Adipose tissue (tissue), 3 donors: ENCODE data around the gene ERC1. TPM values are rescaled to one million over a fixed set of nuclear protein-coding genes. Genes with fewer than 3 reads are reported as not detected.
"Not testable (repeated sequence)": the region's sequence is repeated elsewhere in the genome, so short reads cannot be mapped to it uniquely, and the experiment has no call there.

Source experiments
- H3K27ac ChIP-seq: one replicate; pipeline ENCODE4 v1.5.1; 2013; ENCODE audit warnings: low read depth, low read length
- WGBS, 3 donors: extraction: QIAGEN DNeasy Blood & Tissue Kit; methylation state at CpG; one replicate each; pipeline ENCODE4 v1.1.7; 2013; 5-methylcytosine and 5-hydroxymethylcytosine counted together
- polyA plus RNA-seq, 3 donors: library from polyadenylated mRNA; stranded (reverse); fragments of 200-250 nt; gene quantifications; one replicate each; pipeline ENCODE4 v1.2.3, GENCODE V29; 2013
- donor health status: healthy with polysubstance abuse.
- donor health status: Bipolar disorder and iron deficiency.
- donor health status: healthy.

The ERC1 gene
- polyA plus RNA-seq, 3 donors: 4.0 to 16.4 (median 12.8) TPM

DNA sequence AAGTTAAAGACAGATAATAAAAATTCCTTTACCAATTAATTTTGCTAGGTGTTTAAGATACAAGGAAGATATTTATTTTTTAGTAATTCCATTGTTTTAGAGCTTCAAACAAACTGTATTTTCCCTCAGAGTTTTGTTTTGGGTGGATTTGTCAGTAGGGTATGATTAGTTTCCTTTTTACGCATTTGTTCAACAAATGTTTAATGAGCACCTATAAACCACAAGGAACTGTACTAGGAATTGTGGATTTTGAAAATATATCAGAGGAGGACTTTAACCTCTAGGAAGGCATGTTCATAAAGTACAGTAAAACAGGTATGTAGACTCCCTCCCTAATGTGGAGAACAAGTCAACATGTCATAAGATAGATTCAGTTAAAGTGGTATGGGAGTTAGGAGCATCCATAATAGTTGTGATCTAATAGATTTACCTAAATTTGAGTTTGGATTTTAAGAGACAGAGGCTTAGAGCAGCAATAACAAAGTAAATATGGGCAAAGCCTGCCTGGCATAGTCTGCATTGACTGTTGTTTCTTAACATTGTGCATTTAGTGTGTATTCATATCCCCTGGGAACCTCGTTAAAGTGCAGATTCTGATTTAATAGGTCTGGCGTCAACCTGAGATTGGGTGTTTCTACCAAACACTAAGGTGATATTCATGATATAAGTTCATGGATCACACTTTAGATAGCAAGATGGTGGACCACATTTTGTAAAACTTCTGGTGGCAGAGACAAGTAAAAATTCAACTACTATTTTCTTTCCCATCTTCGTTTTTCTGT lies 232.0 kb downstream of the ERC1 start:
- 91 to 92% (median 92%) methylated on average over 4 of the region's 4 CpGs for WGBS, 3 donors
- no peak overlapping the region for H3K27ac ChIP-seq

DNA sequence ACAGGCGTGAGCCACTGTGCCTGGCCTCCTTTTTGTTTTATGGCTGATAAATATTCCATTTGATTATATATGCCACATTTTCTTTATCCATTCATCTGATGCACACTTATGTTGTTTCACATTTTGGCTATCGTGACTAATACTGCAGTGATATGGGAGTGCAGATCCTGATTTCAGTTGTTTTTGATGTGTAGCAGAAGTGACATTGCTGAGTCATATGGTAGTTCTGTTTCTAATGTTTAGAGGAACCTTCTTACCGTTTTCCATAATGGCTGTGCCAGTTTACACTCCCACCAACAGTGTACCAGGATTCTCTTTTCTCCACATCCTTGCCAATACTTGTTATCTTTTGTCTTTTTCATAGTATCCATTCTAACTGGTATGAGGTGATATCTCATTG lies 235.9 kb downstream of the ERC1 start:
- no peak overlapping the region for H3K27ac ChIP-seq
- WGBS, 3 donors: 79 to 95% (median 80%) methylated on average over 3 of the region's 3 CpGs

GRCh38 chr12:1234073-1234472 lies 243.1 kb downstream of the ERC1 start:
- H3K27ac ChIP-seq: no peak overlapping the region
- 46 to 83% (median 79%) methylated on average over 2 of the region's 2 CpGs for WGBS, 3 donors

DNA sequence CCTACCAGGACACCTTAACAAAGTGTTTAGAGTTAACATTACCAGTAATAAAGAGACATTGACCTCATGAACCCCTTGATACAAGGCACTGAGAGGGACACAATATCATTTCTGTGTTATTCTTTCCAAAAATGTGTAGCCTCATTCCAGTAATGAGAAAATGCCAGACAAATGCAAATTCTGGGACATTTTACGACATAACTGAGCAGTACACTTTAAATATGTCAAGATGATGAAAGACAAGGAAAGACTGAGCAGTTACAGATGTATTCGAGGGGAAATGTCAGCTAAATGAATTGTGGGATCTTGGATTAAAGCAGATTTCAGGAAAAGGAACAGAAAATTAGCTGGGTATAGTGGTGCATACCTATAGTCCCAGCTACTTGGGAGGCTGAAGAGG lies 255.6 kb downstream of the ERC1 start:
- 66 to 78% (median 72%) methylated on average over 2 of the region's 2 CpGs for WGBS, 3 donors
- no peak overlapping the region for H3K27ac ChIP-seq

DNA sequence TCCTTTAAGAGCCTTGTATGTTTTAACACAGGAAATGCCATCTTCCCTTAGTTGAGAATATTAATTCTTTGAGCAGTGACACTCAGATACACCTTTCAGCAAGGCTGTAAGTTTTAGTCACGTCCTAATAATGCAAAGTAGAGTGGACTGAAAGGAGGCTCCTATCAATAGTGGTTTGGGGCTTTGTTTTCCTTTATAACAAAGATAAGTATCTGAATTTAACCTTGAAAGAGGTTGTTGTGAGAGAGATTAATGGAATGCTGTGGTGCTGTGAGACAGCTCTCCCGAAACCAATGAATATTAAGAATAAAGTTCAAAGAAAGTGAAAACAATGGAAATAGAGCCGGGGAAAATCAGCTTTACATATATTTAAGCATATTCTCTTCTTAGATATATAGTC lies 259.6 kb downstream of the ERC1 start:
- 46 to 88% (median 87%) methylated on average over 3 of the region's 3 CpGs for WGBS, 3 donors
- H3K27ac ChIP-seq: no peak overlapping the region

GRCh38 chr12:1252758-1253157 lies 261.7 kb downstream of the ERC1 start:
- H3K27ac ChIP-seq: no peak overlapping the region
- WGBS, 3 donors: 64 to 72% (median 66%) methylated on average over 2 of the region's 2 CpGs

GRCh38 chr12:1255125-1255524 lies 264.1 kb downstream of the ERC1 start:
- WGBS, 3 donors: 98 to 99% (median 98%) methylated on average over 6 of the region's 6 CpGs
- not testable (repeated sequence) for H3K27ac ChIP-seq

GRCh38 chr12:1255854-1256253 lies 264.8 kb downstream of the ERC1 start:
- WGBS, 3 donors: 97 to 99% (median 97%) methylated on average over 4 of the region's 4 CpGs
- H3K27ac ChIP-seq: not testable (repeated sequence)

GRCh38 chr12:1256285-1256684 lies 265.3 kb downstream of the ERC1 start:
- WGBS, 3 donors: 94 to 100% (median 96%) methylated on average over 2 of the region's 2 CpGs
- H3K27ac ChIP-seq: no peak overlapping the region

DNA sequence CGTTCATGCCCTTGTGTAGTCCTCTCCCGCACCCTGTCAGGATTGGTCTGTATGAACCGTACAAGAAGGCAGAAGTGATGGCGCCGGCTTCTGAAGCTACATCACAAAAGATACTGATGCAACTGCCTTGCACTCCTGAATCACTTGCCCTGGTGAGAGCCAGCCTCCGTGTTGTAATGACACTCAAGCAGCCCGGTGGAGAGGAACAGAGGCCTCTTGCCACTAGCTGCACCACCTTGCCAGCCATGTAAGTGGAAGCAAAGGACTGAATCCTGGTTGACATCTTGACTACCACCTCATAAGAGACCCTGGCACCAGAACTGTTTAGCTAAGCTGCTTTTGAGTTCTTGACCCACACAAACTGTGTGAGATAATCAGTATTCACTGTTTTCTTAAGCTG lies 266.0 kb downstream of the ERC1 start:
- 87 to 97% (median 95%) methylated on average over 7 of the region's 7 CpGs for WGBS, 3 donors

DNA sequence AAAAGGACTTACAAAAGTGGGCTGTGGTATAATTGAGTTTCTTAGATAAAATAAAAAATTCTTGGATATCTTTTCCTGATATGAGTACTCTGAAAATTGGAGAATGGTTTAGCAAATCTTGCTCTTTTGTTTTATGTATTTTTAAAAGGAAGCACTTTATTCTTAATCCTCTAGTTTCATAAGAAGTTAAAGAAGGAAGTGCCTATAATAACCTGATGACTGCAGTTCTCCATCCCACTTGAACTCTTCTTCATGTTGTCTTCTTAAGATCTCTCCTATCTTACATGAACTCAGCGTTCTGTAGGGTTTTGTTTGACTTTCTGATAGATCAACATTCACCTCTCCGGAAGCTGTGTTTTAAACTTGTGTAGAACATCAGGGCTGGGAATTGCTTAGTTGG lies 271.0 kb downstream of the ERC1 start:
- no peak overlapping the region for H3K27ac ChIP-seq
- 62 to 88% (median 65%) methylated on average over 2 of the region's 2 CpGs for WGBS, 3 donors

More for the DNA sequence above, 266.0 kb downstream of the ERC1 start:
- H3K27ac ChIP-seq: no peak overlapping the region

DNA sequence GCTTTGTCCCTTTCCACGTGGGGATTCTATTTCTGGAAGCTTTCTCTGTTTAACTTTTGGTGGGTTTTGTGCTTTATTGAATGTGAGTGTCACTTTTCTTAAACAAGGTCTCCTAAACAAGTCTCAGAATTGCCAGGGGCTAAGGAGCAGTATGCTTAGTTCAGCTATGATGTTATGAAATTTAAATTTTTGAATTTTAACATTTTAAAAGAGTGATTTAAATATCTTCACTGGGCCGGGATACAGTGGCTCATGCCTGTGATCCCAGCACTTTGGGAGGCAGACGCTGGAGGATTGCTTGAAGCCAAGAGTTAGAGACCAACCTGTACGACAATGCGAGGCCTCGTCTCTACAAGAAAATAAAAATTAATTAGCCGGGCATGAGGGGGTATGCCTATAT lies 276.2 kb downstream of the ERC1 start:
- no peak overlapping the region for H3K27ac ChIP-seq
- WGBS, 3 donors: 93 to 95% (median 94%) methylated on average over 7 of the region's 7 CpGs

- 92 to 93% (median 93%) methylated on average over 3 of the region's 3 CpGs for WGBS, 3 donors
- no peak overlapping the region for H3K27ac ChIP-seq
Observed at GRCh38 chr12:1272142-1272541, 281.1 kb downstream of the ERC1 start.

- WGBS, 3 donors: 93 to 96% (median 94%) methylated on average over 5 of the region's 5 CpGs
- no peak overlapping the region for H3K27ac ChIP-seq
Observed at GRCh38 chr12:1273051-1273450, 282.0 kb downstream of the ERC1 start.

GRCh38 chr12:1277905-1278304 lies 286.9 kb downstream of the ERC1 start:
- H3K27ac ChIP-seq: no peak overlapping the region
- 51 to 83% (median 58%) methylated on average over 4 of the region's 4 CpGs for WGBS, 3 donors

GRCh38 chr12:1279050-1279449 lies 288.0 kb downstream of the ERC1 start:
- WGBS, 3 donors: 29 to 50% (median 30%) methylated on average over 3 of the region's 3 CpGs
- H3K27ac ChIP-seq: no peak overlapping the region

GRCh38 chr12:1280059-1280458 lies 289.0 kb downstream of the ERC1 start:
- WGBS, 3 donors: 91 to 95% (median 92%) methylated on average over 5 of the region's 5 CpGs
- H3K27ac ChIP-seq: no peak overlapping the region

- H3K27ac ChIP-seq: no peak overlapping the region
- 69 to 89% (median 82%) methylated on average over 7 of the region's 7 CpGs for WGBS, 3 donors
Observed at GRCh38 chr12:1281683-1282366, 290.8 kb downstream of the ERC1 start.

GRCh38 chr12:1282670-1283315 lies 291.8 kb downstream of the ERC1 start:
- 64 to 82% (median 71%) methylated on average over 5 of the region's 5 CpGs for WGBS, 3 donors
- H3K27ac ChIP-seq: no peak overlapping the region
